Esophagus muscularis mucosa (tissue), 4 donors: Measurements from ENCODE around the gene RAP2B. TPM values are rescaled to one million over a fixed set of nuclear protein-coding genes. Genes with fewer than 3 reads are reported as not detected.
"Not testable (repeated sequence)": the region's sequence is repeated elsewhere in the genome, so short reads cannot be mapped to it uniquely, and the experiment has no call there.

Experiments used
- DNase-seq: peaks from one replicate; pipeline ENCODE4 v3.0.0-alpha.2; 2017; ENCODE audit errors: extremely low spot score
- H3K27ac ChIP-seq, 4 donors: fragments of 200-600 bp; sonication (generic); replicated peaks in 1 of 4; 1 replicate in 3 of 4; 2 replicates in 1 of 4; pipeline ENCODE4 v1.5.1; 2016 to 2019; ENCODE audit warnings: mild to moderate bottlenecking in 1 of 4
- H3K27me3 ChIP-seq, 4 donors: fragments of 200-600 bp; sonication (generic); one replicate each; pipeline versions ENCODE4 v1.5.1 to v1.6.0; 2016 to 2019
- H3K36me3 ChIP-seq, 4 donors: fragments of 200-600 bp; sonication (generic); one replicate each; pipeline ENCODE4 v1.5.1; 2016 to 2019
- H3K4me1 ChIP-seq, 4 donors: fragments of 200-600 bp; sonication (generic); one replicate each; pipeline ENCODE4 v1.5.1; 2016 to 2019
- H3K4me3 ChIP-seq, 4 donors: fragments of 200-600 bp; sonication (generic); 1 replicate in 2 of 4; 2 replicates in 2 of 4; pipeline ENCODE4 v1.5.1; 2016 to 2019; ENCODE audit warnings: mild to moderate bottlenecking in 4 of 4, moderate library complexity in 1 of 4
- H3K9me3 ChIP-seq, 4 donors: fragments of 200-600 bp; sonication (generic); 1 replicate in 3 of 4; 2 replicates in 1 of 4; pipeline ENCODE4 v1.5.1; 2016 to 2019
- EP300 ChIP-seq: sonication (generic); formaldehyde crosslinking; IDR thresholded peaks from one replicate; pipeline ENCODE4 v1.6.1; 2017; ENCODE audit warnings: antibody characterized with exemption
- POLR2A ChIP-seq: fragments of 450-650 bp; IDR thresholded peaks from one replicate; pipeline ENCODE4 v1.6.1; 2017; ENCODE audit warnings: antibody characterized with exemption, moderate library complexity, mild to moderate bottlenecking, low read depth
- POLR2AphosphoS5 ChIP-seq, 2 donors: sonication (generic); formaldehyde crosslinking; IDR thresholded peaks; one replicate each; pipeline ENCODE4 v1.6.1; 2017; ENCODE audit warnings: antibody characterized with exemption in 2 of 2
- WGBS: methylation state at CpG from one replicate; pipeline ENCODE4 v1.1.5; 2018; 5-methylcytosine and 5-hydroxymethylcytosine counted together
- intact Hi-C: fragments of 100-400 bp; cut with DNase I; formaldehyde crosslinking; loops from one replicate; pipeline ENCODE4 v1.15.1; 2023
- total RNA-seq, 4 donors: library from RNA; depleted of rRNA; stranded (reverse); fragments of >200 nt; gene quantifications; one replicate each; pipeline versions ENCODE4 v1.1.0 to v1.2.1, GENCODE V29; 2016
- TF ChIP-seq, protein P1 (sequence below), 3 experiments: fragments of 200-600 bp in 2 of 3; fragments of 450-650 bp in 1 of 3; sonication (generic) in 2 of 3; IDR thresholded peaks; one replicate each; pipeline ENCODE4 v1.5.1; 2017 to 2019; ENCODE audit warnings: antibody characterized with exemption in 3 of 3, mild to moderate bottlenecking in 2 of 3, moderate library complexity in 1 of 3

RAP2B gene
- total RNA-seq, 4 donors from 2014 or later: 11.0 to 16.1 (median 11.2) TPM

DNA sequence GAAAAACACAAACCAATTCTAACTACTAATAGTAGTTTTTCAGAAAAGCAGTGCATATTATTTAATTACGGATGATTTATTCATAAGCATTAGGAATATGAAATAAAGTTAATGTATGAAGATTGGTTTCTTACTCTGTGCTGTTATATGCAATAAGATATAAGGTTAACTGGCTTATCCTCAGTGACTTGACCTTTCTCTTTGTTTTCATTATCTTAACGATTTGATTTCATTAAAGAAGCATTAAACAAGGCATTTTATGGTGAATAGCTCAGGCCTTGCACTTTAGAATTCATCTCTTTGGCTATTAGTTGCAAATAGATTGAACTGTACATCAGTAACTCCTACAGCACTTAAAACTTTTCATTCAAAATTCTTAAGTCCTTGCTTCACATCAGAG lies 28.9 kb downstream of the RAP2B start:
- TF ChIP-seq, protein P1, sequence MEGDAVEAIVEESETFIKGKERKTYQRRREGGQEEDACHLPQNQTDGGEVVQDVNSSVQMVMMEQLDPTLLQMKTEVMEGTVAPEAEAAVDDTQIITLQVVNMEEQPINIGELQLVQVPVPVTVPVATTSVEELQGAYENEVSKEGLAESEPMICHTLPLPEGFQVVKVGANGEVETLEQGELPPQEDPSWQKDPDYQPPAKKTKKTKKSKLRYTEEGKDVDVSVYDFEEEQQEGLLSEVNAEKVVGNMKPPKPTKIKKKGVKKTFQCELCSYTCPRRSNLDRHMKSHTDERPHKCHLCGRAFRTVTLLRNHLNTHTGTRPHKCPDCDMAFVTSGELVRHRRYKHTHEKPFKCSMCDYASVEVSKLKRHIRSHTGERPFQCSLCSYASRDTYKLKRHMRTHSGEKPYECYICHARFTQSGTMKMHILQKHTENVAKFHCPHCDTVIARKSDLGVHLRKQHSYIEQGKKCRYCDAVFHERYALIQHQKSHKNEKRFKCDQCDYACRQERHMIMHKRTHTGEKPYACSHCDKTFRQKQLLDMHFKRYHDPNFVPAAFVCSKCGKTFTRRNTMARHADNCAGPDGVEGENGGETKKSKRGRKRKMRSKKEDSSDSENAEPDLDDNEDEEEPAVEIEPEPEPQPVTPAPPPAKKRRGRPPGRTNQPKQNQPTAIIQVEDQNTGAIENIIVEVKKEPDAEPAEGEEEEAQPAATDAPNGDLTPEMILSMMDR (IDR thresholded peaks at IDR 0.05): no peak
- no peak for TF ChIP-seq POLR2AphosphoS5 (IDR thresholded peaks at IDR 0.05)
- TF ChIP-seq EP300: no peak
- TF ChIP-seq POLR2A: no peak
- Histone ChIP-seq H3K4me1 (peaks cover 0 to 7% (median 0%) of the 10 kb centered on the region in 4 donors), H3K4me3 (no peak overlapping the region), H3K27me3 (no peaks in the 10 kb centered on the region), H3K36me3 (no peaks in the 10 kb centered on the region), H3K27ac (no peak overlapping the region), H3K9me3 (no peaks in the 10 kb centered on the region)
- whole genome bisulfite sequencing: 78% methylated on average over 2 of the region's 2 CpGs
- DNase-seq: no peak
- intact Hi-C loops: no loop called here

DNA sequence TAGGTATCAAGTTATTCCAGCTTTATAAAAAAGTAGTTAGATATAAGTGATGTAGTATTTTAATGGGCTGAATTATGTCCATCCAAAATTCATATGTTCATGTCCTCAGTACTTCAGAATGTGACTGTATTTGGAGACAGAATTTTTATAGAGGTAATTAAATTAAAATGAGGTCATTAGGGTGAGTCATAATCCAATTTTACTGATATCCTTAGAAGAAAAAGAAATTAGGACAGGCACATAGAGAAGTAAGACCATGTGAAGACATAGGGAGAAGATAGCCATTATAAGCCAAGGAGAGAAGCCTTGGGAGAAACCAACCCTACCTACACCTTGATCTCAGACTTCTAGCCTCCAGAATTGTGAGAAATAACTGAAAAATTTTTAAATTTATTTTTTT lies 30.3 kb downstream of the RAP2B start:
- no peaks in the 10 kb centered on the region for H3K36me3 ChIP-seq
- H3K27me3 ChIP-seq: no peaks in the 10 kb centered on the region
- intact Hi-C loops: no loop called here
- H3K4me3 ChIP-seq: no peak overlapping the region
- no peaks in the 10 kb centered on the region for H3K9me3 ChIP-seq
- H3K4me1 ChIP-seq: peaks cover 0 to 5% (median 0%) of the 10 kb centered on the region in 4 donors
- H3K27ac ChIP-seq: no peak overlapping the region
- no peak for DNase-seq
- TF ChIP-seq POLR2AphosphoS5 (IDR thresholded peaks at IDR 0.05) (no peak), POLR2A (no peak), EP300 (no peak)
- TF ChIP-seq, protein P1 (IDR thresholded peaks at IDR 0.05): no peak

DNA sequence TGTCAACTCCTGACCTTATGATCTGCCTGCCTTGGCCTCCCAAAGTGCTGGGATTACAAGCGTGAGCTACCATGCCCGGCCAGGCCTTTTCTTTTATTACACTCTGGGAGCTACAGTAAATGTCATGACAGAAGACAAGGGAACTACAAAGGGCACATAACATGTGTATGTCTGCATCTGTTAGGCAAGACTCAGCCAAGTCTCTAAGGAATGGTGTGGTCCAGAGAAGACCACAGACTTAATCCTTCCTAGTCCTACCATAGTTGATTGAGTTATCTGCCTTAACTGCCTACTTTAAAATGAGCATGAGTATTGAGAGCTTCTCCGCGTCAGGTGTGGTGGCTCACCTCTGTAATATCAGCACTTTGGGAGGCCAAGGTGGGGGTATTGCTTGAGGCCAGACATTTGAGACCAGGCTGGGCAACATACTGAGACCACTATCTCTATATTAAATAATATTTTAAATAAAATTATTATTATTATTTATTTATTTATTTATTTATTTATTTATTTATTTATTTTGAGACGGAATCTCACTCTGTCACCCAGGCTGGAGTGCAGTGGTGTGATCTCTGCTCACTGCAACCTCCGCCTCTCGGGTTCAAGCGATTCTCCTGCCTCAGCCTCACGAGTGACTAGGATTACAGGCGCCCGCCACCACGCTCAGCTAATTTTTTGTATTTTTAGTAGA lies 31.9 kb downstream of the RAP2B start:
- DNase-seq, H3K9me3 ChIP-seq, H3K4me3 ChIP-seq, H3K27me3 ChIP-seq, H3K36me3 ChIP-seq, H3K27ac ChIP-seq, H3K4me1 ChIP-seq, intact Hi-C loops: not testable (repeated sequence)
- WGBS: 98% methylated on average over 12 of the region's 12 CpGs

DNA sequence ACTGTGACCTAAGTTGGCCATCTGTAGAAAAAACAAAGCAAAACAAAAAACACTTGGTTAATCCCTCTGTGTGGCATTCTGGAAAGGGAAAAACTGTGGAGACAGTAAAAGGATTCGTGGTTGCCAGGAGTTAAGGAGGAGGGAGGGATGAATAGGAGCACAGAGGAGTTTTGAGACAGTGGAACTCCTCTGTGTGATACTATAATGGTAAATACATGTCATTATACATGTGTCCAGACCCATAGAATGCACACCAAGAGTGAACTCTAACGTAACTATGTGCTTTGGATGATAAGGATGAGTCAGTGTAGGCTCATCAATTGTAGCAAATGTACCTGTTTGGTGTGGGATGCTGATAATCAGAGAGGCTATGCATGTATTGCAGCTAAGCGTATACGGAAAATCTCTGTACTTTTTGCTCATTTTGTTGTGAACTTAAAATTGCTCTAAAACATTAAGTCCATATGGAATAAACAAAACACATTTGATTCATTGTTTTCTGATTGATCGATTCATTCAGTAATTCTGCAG lies 33.4 kb downstream of the RAP2B start:
- no peaks in the 10 kb centered on the region for H3K4me1 ChIP-seq
- H3K27me3 ChIP-seq: no peaks in the 10 kb centered on the region
- no peaks in the 10 kb centered on the region for H3K36me3 ChIP-seq
- H3K27ac ChIP-seq: no peak overlapping the region
- WGBS: 88% methylated on average over 5 of the region's 5 CpGs
- no peak overlapping the region for H3K4me3 ChIP-seq
- DNase-seq: no peak
- intact Hi-C loops: no loop called here
- TF ChIP-seq, protein P1 (IDR thresholded peaks at IDR 0.05): no peak
- TF ChIP-seq EP300: no peak
- no peak for TF ChIP-seq POLR2AphosphoS5 (IDR thresholded peaks at IDR 0.05)
- no peak for TF ChIP-seq POLR2A
- no peaks in the 10 kb centered on the region for H3K9me3 ChIP-seq

DNA sequence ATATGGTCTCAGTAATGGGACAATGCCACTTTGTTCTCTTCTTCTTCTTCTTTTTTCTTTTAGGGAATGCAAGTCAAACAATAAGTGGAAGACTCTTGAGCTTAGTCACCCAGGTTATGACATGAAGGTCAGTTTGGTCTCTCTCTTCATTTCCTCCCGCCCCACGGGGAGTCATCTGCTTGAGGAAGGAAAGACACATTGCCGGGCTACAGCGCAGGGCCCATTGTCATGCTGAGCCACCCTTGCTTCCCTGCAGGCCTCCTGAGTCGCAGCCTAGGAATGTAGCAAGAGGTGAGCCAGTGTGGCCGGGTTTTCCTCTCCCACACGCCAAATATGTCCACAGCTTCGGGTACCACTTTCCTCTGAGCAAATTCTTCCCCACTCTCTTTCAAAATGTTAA lies 47.6 kb downstream of the RAP2B start:
- 61% methylated on average over 8 of the region's 8 CpGs for WGBS
- H3K27ac ChIP-seq: no peak overlapping the region
- H3K27me3 ChIP-seq: no peaks in the 10 kb centered on the region
- DNase-seq: no peak
- H3K36me3 ChIP-seq: no peaks in the 10 kb centered on the region
- intact Hi-C loops: no loop called here
- peaks cover 0 to 15% (median 4%) of the 10 kb centered on the region in 4 donors for H3K4me1 ChIP-seq
- H3K4me3 ChIP-seq: no peak overlapping the region
- no peak for TF ChIP-seq POLR2A
- TF ChIP-seq EP300: no peak
- no peak for TF ChIP-seq POLR2AphosphoS5 (IDR thresholded peaks at IDR 0.05)
- TF ChIP-seq, protein P1 (IDR thresholded peaks at IDR 0.05): no peak
- H3K9me3 ChIP-seq: no peaks in the 10 kb centered on the region
